ENCODE results near the gene KIF26B. TPM values are rescaled to one million over a fixed set of nuclear protein-coding genes. Genes with fewer than 3 reads are reported as not detected.
A peak's percentile ranks its signal among the peaks of the same experiment; 100 is the strongest.

The KIF26B gene
- total and polyA plus RNA-seq, 8 donors: 0.27 to 4.5 (median 0.63) TPM

- FAIRE-seq (no peak), DNase-seq (no peak), ATAC-seq (no peak)
- Histone ChIP-seq H3K4me3 (no peak overlapping the region), H3K36me3 (no peaks in the 10 kb centered on the region), H3K27ac (no peak overlapping the region), H3K4me1 (no peaks in the 10 kb centered on the region), H3K27me3 (no peaks in the 10 kb centered on the region), H3K9me3 (no peaks in the 10 kb centered on the region)
- WGBS, 2 donors: 89 to 97% methylated on average over 6 of the region's 6 CpGs
- TF ChIP-seq CTCF (IDR thresholded peaks at IDR 0.05): no peak
- intact Hi-C loops (cut with DNase I): no loop called here
Observed at GRCh38 chr1:245124241-245124640, 30.5 kb upstream of the KIF26B start.

- ATAC-seq (no peak), FAIRE-seq (no peak), DNase-seq (no peak)
- intact Hi-C loops (cut with DNase I): no loop called here
- 87 to 91% methylated on average over 11 of the region's 11 CpGs for WGBS, 2 donors
- H3K4me1 ChIP-seq: no peaks in the 10 kb centered on the region
- no peak for TF ChIP-seq CTCF (IDR thresholded peaks at IDR 0.05)
- no peaks in the 10 kb centered on the region for H3K36me3 ChIP-seq
- H3K27ac ChIP-seq: no peak overlapping the region
- H3K9me3 ChIP-seq: no peaks in the 10 kb centered on the region
- H3K27me3 ChIP-seq: no peaks in the 10 kb centered on the region
- no peak overlapping the region for H3K4me3 ChIP-seq
Observed at GRCh38 chr1:245124644-245125043, 30.1 kb upstream of the KIF26B start.

- DNase-seq (no peak), ATAC-seq (no peak), FAIRE-seq (no peak)
- no peaks in the 10 kb centered on the region for H3K27me3 ChIP-seq
- H3K36me3 ChIP-seq: no peaks in the 10 kb centered on the region
- no peak overlapping the region for H3K27ac ChIP-seq
- H3K4me3 ChIP-seq: no peak overlapping the region
- 68 to 87% methylated on average over 5 of the region's 5 CpGs for WGBS, 2 donors
- H3K9me3 ChIP-seq: no peaks in the 10 kb centered on the region
- TF ChIP-seq CTCF (IDR thresholded peaks at IDR 0.05): no peak
- intact Hi-C loops (cut with DNase I): no loop called here
- H3K4me1 ChIP-seq: no peaks in the 10 kb centered on the region
Observed at GRCh38 chr1:245126530-245126929, 28.3 kb upstream of the KIF26B start.

- Histone ChIP-seq H3K27me3 (no peaks in the 10 kb centered on the region), H3K4me3 (no peak overlapping the region), H3K36me3 (no peaks in the 10 kb centered on the region), H3K4me1 (no peaks in the 10 kb centered on the region), H3K27ac (no peak overlapping the region), H3K9me3 (no peaks in the 10 kb centered on the region)
- ATAC-seq (peak in 2 of 4 donors; percentile 17 to 32), FAIRE-seq (no peak), DNase-seq (no peak)
- 69 to 84% methylated on average over 20 of the region's 20 CpGs for WGBS, 2 donors
- no peak for TF ChIP-seq CTCF (IDR thresholded peaks at IDR 0.05)
- intact Hi-C loops (cut with DNase I): no loop called here
Observed at GRCh38 chr1:245128381-245129101, 26.2 kb upstream of the KIF26B start.

Measured in pancreas (tissue), 10 donors.